Mammary epithelial cell (primary cell): ENCODE results near the gene ACOX3.

Experiments used
- EZH2 ChIP-seq: IDR thresholded peaks from 2 replicates; pipeline ENCODE4 v1.6.1; 2012; ENCODE audit warnings: low read length, inconsistent platforms, borderline replicate concordance
- TF ChIP-seq, protein P1 (sequence below), 2 donors: IDR thresholded peaks in 1 of 2; conservative IDR thresholded peaks in 1 of 2; 2 replicates each; pipeline ENCODE4 v1.5.1; 2011 to 2012; ENCODE audit warnings: inconsistent platforms in 2 of 2, low read length in 2 of 2, mild to moderate bottlenecking in 2 of 2, control low read depth in 1 of 2, low read depth in 1 of 2; ENCODE audit not compliant: insufficient read depth in 1 of 2; ENCODE audit errors: extremely low read depth in 1 of 2

DNA sequence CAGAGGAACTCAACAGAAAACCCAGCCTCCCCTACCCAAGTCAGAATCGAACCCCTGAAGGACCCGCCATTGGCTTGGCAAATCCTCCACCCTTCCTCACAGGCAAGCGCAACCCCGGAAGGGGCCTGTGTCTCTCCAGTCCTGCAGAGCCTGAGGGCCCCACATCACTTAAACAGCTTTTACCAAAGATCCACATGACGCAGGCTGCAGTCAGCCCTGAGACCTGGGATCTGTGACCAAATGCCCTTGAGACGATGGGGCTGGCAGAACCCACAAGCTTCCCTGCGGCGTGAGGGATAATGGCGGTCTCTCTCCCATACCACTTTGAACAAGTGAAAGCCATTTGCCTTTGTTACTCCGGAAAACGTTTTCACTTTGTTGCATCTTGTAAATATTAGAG is 54.9 kb downstream of the ACOX3 start:
- TF ChIP-seq, protein P1, sequence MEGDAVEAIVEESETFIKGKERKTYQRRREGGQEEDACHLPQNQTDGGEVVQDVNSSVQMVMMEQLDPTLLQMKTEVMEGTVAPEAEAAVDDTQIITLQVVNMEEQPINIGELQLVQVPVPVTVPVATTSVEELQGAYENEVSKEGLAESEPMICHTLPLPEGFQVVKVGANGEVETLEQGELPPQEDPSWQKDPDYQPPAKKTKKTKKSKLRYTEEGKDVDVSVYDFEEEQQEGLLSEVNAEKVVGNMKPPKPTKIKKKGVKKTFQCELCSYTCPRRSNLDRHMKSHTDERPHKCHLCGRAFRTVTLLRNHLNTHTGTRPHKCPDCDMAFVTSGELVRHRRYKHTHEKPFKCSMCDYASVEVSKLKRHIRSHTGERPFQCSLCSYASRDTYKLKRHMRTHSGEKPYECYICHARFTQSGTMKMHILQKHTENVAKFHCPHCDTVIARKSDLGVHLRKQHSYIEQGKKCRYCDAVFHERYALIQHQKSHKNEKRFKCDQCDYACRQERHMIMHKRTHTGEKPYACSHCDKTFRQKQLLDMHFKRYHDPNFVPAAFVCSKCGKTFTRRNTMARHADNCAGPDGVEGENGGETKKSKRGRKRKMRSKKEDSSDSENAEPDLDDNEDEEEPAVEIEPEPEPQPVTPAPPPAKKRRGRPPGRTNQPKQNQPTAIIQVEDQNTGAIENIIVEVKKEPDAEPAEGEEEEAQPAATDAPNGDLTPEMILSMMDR (conservative IDR thresholded peaks at IDR 0.05 in 1 of 2, IDR thresholded peaks at IDR 0.05 in 1 of 2; ENCODE audit: extremely low read depth in 1 of 2, insufficient read depth in 1 of 2, low read depth in 1 of 2, low read length in 2 of 2): no peak
- TF ChIP-seq EZH2: no peak
